Heart right ventricle (tissue), 16 donors: ENCODE results near the gene CLPTM1L. TPM values are rescaled to one million over a fixed set of nuclear protein-coding genes. Genes with fewer than 3 reads are reported as not detected.

Experiments used
- ATAC-seq, 8 donors: fragments of 200-7000 bp; cut with Tn5 transposase; one replicate each; pipeline ENCODE4 v1.9.1; 2020; ENCODE audit warnings: mild to moderate bottlenecking in 8 of 8, moderate library complexity in 8 of 8, moderate number of reproducible peaks in 1 of 8
- DNase-seq, 2 donors: peaks; one replicate each; pipeline ENCODE4 v3.0.0-alpha.2; 2020
- H3K27ac ChIP-seq, 10 donors: fragments of 200-600 bp; sonication (generic) in 2 of 10; one replicate each; pipeline versions ENCODE4 v1.5.0 to v1.8.0; 2020 to 2022; ENCODE audit warnings: mild to moderate bottlenecking in 3 of 10
- H3K27me3 ChIP-seq, 7 donors: fragments of 200-600 bp; one replicate each; pipeline ENCODE4 v1.8.0; 2021 to 2022; ENCODE audit warnings: mild to moderate bottlenecking in 2 of 7
- H3K36me3 ChIP-seq, 9 donors: fragments of 200-600 bp; sonication (generic) in 1 of 9; one replicate each; pipeline versions ENCODE4 v1.5.0 to v1.8.0; 2020 to 2022; ENCODE audit warnings: mild to moderate bottlenecking in 2 of 9
- H3K4me1 ChIP-seq, 9 donors: fragments of 200-600 bp; sonication (generic) in 1 of 9; one replicate each; pipeline versions ENCODE4 v1.5.0 to v1.8.0; 2020 to 2022; ENCODE audit warnings: mild to moderate bottlenecking in 4 of 9
- H3K4me3 ChIP-seq, 10 donors: fragments of 200-600 bp; sonication (generic) in 2 of 10; one replicate each; pipeline versions ENCODE4 v1.5.0 to v1.8.0; 2020 to 2022; ENCODE audit warnings: mild to moderate bottlenecking in 7 of 10, moderate library complexity in 2 of 10
- H3K9me3 ChIP-seq, 11 donors: fragments of 200-600 bp in 10 of 11; sonication (generic) in 2 of 11; one replicate each; pipeline versions ENCODE4 v1.5.0 to v1.8.0; 2013 to 2022; ENCODE audit warnings: mild to moderate bottlenecking in 2 of 11, control low read depth in 1 of 11, moderate library complexity in 1 of 11
- WGBS, 2 donors: extraction: QIAGEN DNeasy Blood & Tissue Kit; methylation state at CpG; one replicate each; pipeline ENCODE4 v1.1.7; 2013; ENCODE audit warnings: inconsistent platforms in 1 of 2; 5-methylcytosine and 5-hydroxymethylcytosine counted together
- intact Hi-C, 10 donors: fragments of 100-400 bp; cut with DNase I; formaldehyde crosslinking; loops; one replicate each; pipeline versions ENCODE4 v1.11.1 to v1.14.2; 2022
- polyA plus RNA-seq, 2 donors: library from polyadenylated mRNA; stranded (reverse); fragments of 200-250 nt; gene quantifications; one replicate each; pipeline ENCODE4 v1.2.3, GENCODE V29; 2013
- total RNA-seq, 10 donors: library from RNA; stranded (reverse); fragmentation: NEBNext Ultra II Directional in 3 of 10; extraction: Animal tissue kit (Norgen Biotek cat#: 25700) in 3 of 10; gene quantifications; one replicate each; pipeline versions ENCODE4 v1.2.1 to v1.2.4, GENCODE V29; 2021 to 2023
- TF ChIP-seq, protein P1 (sequence below), 9 donors: fragments of 200-600 bp; sonication (generic) in 2 of 9; IDR thresholded peaks; one replicate each; pipeline versions ENCODE4 v1.5.0 to v1.8.0; 2021 to 2022; ENCODE audit warnings: antibody characterized with exemption in 9 of 9, mild to moderate bottlenecking in 5 of 9, moderate library complexity in 1 of 9
- donor health status: Arrhythmogenic right ventricular cardiomyopathy.
- donor health status: ischemic (EF 13 %, LVEDD 7.1; RV severe dilation, severe dysfunction).
- donor health status: healthy with polysubstance abuse.
- donor health status: DM: no; HTN: yes; CAD: no.
- donor health status: DM: no; HTN: no; CAD: no.
- donor health status: ischemic (EF 25% LVEDD 6.9; RV normal size, moderate dysfunction).
- donor health status: ischemic (EF 25% LVEDD 5.7; RV mildly dilated, moderate dysfunction).
- donor health status: healthy.
- donor health status: DM: yes; HTN: yes; CAD: no.
- donor health status: Ischemic cardiomyopathy.
- donor health status: ischemic (EF 35%, LVEDD 5.7; RV mildly dilated, moderate dysfunction).
- donor health status: nonischemic (EF 11% LVEDD 7.7; RV severe dilation, severe dysfunction).
- donor health status: DM: yes; HTN: yes; CAD: no.
- donor health status: PGD.
- donor health status: ischemic (EF 29% LVEDD 5.4; RV normal size, mild dysfunction).
- donor health status: nonischemic (EF 23%, LVEDD 6.1; RV moderate dilation, normal function).

Gene CLPTM1L
- total and polyA plus RNA-seq, 12 donors, result 21.5 to 78.0 (median 32.5) TPM

DNA sequence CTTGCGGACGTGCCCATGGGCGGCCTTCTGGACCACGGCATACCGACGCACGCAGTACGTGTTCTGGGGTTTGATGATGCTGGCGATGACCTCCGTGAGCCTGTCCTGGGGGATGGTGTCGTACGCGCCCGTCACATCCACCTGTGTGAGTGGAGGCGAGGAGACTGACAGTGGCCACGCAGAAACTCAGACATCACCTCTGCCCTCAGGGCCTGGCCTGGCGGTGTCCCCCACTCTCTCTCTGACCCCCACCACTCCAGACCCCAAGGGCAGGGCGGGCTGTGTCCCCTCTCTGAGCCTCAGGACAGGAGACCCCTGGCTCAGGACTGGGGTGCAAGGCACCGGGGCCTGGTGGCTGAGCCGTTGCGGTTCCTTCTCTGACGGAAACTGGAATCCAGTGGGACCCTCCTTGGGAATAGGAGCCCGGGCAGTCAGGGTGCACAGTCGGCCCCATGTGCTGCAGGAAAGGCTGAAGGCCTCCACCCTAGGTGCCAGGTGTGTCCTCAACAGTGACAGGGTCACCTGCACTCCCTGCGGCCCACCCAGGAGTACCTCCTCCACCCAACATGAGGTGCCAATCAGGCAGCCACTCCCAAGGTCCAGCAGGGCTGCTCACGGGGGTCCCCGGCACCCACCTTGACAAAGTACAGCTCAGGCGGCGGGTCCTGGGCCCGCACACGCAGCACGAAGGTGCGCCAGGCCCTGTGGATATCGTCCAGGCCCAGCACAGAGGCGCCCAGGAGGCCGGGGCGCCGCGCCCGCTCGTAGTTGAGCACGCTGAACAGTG lies 66.0 kb downstream of the CLPTM1L start:
- TF ChIP-seq, protein P1, sequence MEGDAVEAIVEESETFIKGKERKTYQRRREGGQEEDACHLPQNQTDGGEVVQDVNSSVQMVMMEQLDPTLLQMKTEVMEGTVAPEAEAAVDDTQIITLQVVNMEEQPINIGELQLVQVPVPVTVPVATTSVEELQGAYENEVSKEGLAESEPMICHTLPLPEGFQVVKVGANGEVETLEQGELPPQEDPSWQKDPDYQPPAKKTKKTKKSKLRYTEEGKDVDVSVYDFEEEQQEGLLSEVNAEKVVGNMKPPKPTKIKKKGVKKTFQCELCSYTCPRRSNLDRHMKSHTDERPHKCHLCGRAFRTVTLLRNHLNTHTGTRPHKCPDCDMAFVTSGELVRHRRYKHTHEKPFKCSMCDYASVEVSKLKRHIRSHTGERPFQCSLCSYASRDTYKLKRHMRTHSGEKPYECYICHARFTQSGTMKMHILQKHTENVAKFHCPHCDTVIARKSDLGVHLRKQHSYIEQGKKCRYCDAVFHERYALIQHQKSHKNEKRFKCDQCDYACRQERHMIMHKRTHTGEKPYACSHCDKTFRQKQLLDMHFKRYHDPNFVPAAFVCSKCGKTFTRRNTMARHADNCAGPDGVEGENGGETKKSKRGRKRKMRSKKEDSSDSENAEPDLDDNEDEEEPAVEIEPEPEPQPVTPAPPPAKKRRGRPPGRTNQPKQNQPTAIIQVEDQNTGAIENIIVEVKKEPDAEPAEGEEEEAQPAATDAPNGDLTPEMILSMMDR (IDR thresholded peaks at IDR 0.05), result no peak
- Histone ChIP-seq H3K36me3 (no peaks in the 10 kb centered on the region), H3K27ac (no peak overlapping the region), H3K27me3 (peaks cover 0 to 7% (median 0%) of the 10 kb centered on the region in 7 donors), H3K4me1 (no peaks in the 10 kb centered on the region), H3K4me3 (no peak overlapping the region), H3K9me3 (peaks cover 0 to 16% (median 0%) of the 10 kb centered on the region in 11 donors)
- ATAC-seq, result peak in 1 of 8 donors; percentile 10
- intact Hi-C loops, result no loop called here
- DNase-seq, result no peak
- 93 to 94% methylated on average over 38 to 42 of the region's 42 CpGs for WGBS, 2 donors

DNA sequence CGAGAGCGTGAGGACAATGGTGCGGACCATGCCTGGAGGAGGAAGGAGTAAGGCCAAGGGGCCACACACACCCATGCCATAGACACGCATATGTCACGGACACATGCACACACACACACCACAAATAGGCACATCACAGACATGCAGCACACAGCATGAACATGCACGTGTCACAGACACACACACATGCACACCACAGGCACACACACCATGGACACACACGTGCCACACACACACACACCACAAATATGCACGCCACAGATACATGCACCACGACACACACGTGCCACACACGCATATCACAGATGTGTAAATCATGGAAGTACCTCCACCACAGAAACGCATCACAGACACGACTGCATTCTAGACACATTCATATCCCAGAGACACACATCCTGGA lies 66.7 kb downstream of the CLPTM1L start:
- intact Hi-C loops, result no loop called here
- TF ChIP-seq, protein P1 (IDR thresholded peaks at IDR 0.05), result no peak
- H3K36me3 ChIP-seq, result no peaks in the 10 kb centered on the region
- H3K9me3 ChIP-seq, result peaks cover 0 to 16% (median 0%) of the 10 kb centered on the region in 11 donors
- no peak overlapping the region for H3K27ac ChIP-seq
- H3K27me3 ChIP-seq, result peaks cover 0 to 7% (median 0%) of the 10 kb centered on the region in 7 donors
- H3K4me1 ChIP-seq, result no peaks in the 10 kb centered on the region
- 92 to 95% methylated on average over 13 of the region's 13 CpGs for WGBS, 2 donors
- no peak for DNase-seq
- no peak for ATAC-seq
- no peak overlapping the region for H3K4me3 ChIP-seq

DNA sequence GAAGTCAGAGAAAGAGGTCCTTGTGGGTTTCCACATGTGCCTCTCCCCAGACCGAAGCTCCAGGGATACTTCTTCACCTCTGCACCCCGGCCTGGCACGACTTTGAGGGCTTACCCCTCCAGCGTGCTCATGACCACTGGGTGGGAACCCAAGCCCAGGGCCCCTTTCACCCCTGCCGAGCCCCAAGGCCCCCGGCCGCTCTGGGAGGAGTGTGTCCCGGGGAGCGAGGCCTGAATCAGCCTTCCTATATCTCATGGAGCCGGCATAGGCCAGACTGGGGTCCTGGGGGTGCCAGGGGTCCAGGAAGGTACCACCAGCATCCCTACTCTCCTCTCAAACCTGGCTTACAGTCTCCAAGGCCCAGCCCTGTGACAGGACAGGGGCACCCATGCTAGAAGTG lies 67.1 kb downstream of the CLPTM1L start:
- Histone ChIP-seq H3K9me3 (peaks cover 0 to 16% (median 0%) of the 10 kb centered on the region in 11 donors), H3K27ac (no peak overlapping the region), H3K27me3 (peaks cover 0 to 7% (median 0%) of the 10 kb centered on the region in 7 donors), H3K36me3 (no peaks in the 10 kb centered on the region), H3K4me1 (no peaks in the 10 kb centered on the region), H3K4me3 (no peak overlapping the region)
- TF ChIP-seq, protein P1 (IDR thresholded peaks at IDR 0.05), result no peak
- no peak for DNase-seq
- ATAC-seq, result no peak
- intact Hi-C loops, result no loop called here
- WGBS, 2 donors, result 88 to 89% methylated on average over 10 of the region's 10 CpGs

DNA sequence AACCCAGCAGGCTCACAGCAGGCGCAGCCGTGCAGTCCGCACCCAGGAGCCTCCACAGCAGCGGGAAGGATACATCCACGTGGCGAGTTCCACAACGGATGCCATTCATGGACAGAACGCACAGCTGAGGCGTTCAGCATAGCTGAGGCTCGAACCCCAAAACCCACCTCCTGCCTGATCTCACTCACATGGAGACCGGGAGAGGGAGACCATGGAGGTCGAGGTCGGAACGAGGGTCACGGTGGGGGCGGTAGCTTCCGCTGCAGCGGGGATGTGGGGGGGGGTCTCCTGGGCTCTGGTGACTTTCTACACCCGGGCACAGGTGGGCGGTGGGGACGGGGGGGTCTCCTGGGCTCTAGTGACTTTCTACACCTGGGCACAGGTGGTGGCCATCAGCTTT lies 67.6 kb downstream of the CLPTM1L start:
- DNase-seq, result no peak
- ATAC-seq, result no peak
- WGBS, 2 donors, result 85 to 89% methylated on average over 21 of the region's 21 CpGs
- TF ChIP-seq, protein P1 (IDR thresholded peaks at IDR 0.05), result no peak
- Histone ChIP-seq H3K4me3 (no peak overlapping the region), H3K27me3 (peaks cover 0 to 7% (median 0%) of the 10 kb centered on the region in 7 donors), H3K27ac (no peak overlapping the region), H3K9me3 (peaks cover 0 to 16% (median 0%) of the 10 kb centered on the region in 11 donors), H3K4me1 (no peaks in the 10 kb centered on the region), H3K36me3 (no peaks in the 10 kb centered on the region)
- intact Hi-C loops, result no loop called here
